Ishikawa (cell line): ENCODE measurements around the gene MTSS2.

Experiments used
- CEBPB ChIP-seq: IDR thresholded peaks from 2 replicates; pipeline ENCODE4 v1.6.1; 2012
- CREB1 ChIP-seq: IDR thresholded peaks from 2 replicates; pipeline ENCODE4 v1.6.1; 2012; ENCODE audit warnings: low read depth
- EGR1 ChIP-seq: IDR thresholded peaks from 2 replicates; pipeline ENCODE4 v1.6.1; 2012
- EP300 ChIP-seq: IDR thresholded peaks from 2 replicates; pipeline ENCODE4 v1.6.1; 2012; ENCODE audit warnings: borderline replicate concordance
- FOXM1 ChIP-seq: IDR thresholded peaks from 2 replicates; pipeline ENCODE4 v1.6.1; 2012; ENCODE audit warnings: low read depth, borderline replicate concordance
- NFIC ChIP-seq: IDR thresholded peaks from 2 replicates; pipeline ENCODE4 v1.6.1; 2012
- RAD21 ChIP-seq: IDR thresholded peaks from 2 replicates; pipeline ENCODE4 v1.6.1; 2012; ENCODE audit warnings: low read depth
- TAF1 ChIP-seq: IDR thresholded peaks from 2 replicates; pipeline ENCODE4 v1.6.1; 2012; ENCODE audit warnings: low read depth, mild to moderate bottlenecking
- TCF12 ChIP-seq: IDR thresholded peaks from 2 replicates; pipeline ENCODE4 v1.6.1; 2012; ENCODE audit warnings: low read depth
- TEAD4 ChIP-seq: IDR thresholded peaks from 2 replicates; pipeline ENCODE4 v1.6.1; 2012
- YY1 ChIP-seq: IDR thresholded peaks from 2 replicates; pipeline ENCODE4 v1.6.1; 2012; ENCODE audit warnings: low read depth
- ZBTB7A ChIP-seq: IDR thresholded peaks from 2 replicates; pipeline ENCODE4 v1.6.1; 2012; ENCODE audit warnings: low read depth
- TF ChIP-seq, protein P1 (sequence below): IDR thresholded peaks from 2 replicates; pipeline ENCODE4 v1.6.1; 2012; ENCODE audit warnings: low read depth, mild to moderate bottlenecking
- TF ChIP-seq, protein P2 (sequence below): IDR thresholded peaks from 2 replicates; pipeline ENCODE4 v1.6.1; 2012
- TF ChIP-seq, protein P3 (sequence below): IDR thresholded peaks from 2 replicates; pipeline ENCODE4 v1.6.1; 2012

MTSS2 gene

DNA sequence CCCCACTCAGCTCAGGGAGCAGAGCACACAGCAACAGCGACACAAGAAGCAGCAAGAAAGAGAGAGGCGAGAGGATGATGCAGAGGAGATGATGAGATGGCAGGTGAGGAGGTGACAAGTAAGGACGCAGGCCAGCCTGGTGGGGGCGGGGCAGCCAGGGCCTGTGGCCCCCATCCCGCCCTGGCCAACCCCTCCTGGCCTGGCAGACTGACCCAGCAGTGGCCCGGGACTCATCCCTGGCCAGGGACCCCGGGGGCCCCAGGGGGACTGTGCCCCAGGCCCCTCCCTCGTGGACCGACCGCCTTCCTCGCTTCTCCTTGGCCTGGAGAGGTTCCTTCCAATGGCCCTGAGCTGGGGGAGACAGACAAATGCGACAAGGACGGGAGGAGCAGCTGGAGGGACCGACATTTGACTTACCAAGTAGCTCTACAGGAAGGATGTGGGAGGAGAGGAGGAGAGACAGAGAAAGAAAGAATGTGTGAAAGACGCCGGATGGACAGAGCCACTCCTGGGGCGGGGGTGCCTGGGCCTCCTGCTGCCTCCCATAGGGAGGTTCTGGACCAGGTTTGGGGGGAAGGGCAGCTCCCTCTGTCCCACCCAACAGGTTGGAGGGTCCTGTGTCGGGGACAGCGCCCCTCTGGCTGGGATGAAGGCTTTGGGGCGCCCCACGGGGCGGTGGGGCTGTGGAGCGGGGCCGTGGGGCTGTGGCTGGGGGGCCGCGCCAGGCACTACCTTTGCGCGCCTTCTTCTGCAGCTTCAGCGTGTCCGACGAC lies 6.8 kb downstream of the MTSS2 start:
- TF ChIP-seq, protein P1, sequence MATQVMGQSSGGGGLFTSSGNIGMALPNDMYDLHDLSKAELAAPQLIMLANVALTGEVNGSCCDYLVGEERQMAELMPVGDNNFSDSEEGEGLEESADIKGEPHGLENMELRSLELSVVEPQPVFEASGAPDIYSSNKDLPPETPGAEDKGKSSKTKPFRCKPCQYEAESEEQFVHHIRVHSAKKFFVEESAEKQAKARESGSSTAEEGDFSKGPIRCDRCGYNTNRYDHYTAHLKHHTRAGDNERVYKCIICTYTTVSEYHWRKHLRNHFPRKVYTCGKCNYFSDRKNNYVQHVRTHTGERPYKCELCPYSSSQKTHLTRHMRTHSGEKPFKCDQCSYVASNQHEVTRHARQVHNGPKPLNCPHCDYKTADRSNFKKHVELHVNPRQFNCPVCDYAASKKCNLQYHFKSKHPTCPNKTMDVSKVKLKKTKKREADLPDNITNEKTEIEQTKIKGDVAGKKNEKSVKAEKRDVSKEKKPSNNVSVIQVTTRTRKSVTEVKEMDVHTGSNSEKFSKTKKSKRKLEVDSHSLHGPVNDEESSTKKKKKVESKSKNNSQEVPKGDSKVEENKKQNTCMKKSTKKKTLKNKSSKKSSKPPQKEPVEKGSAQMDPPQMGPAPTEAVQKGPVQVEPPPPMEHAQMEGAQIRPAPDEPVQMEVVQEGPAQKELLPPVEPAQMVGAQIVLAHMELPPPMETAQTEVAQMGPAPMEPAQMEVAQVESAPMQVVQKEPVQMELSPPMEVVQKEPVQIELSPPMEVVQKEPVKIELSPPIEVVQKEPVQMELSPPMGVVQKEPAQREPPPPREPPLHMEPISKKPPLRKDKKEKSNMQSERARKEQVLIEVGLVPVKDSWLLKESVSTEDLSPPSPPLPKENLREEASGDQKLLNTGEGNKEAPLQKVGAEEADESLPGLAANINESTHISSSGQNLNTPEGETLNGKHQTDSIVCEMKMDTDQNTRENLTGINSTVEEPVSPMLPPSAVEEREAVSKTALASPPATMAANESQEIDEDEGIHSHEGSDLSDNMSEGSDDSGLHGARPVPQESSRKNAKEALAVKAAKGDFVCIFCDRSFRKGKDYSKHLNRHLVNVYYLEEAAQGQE: no peak
- TF ChIP-seq, protein P2, sequence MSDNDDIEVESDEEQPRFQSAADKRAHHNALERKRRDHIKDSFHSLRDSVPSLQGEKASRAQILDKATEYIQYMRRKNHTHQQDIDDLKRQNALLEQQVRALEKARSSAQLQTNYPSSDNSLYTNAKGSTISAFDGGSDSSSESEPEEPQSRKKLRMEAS: no peak
- TF ChIP-seq TCF12: no peak
- no peak for TF ChIP-seq CEBPB
- TF ChIP-seq FOXM1: no peak
- no peak for TF ChIP-seq EGR1
- TF ChIP-seq TAF1: no peak
- TF ChIP-seq RAD21: no peak
- no peak for TF ChIP-seq CREB1
- TF ChIP-seq ZBTB7A: no peak
- TF ChIP-seq NFIC: no peak
- TF ChIP-seq, protein P3, sequence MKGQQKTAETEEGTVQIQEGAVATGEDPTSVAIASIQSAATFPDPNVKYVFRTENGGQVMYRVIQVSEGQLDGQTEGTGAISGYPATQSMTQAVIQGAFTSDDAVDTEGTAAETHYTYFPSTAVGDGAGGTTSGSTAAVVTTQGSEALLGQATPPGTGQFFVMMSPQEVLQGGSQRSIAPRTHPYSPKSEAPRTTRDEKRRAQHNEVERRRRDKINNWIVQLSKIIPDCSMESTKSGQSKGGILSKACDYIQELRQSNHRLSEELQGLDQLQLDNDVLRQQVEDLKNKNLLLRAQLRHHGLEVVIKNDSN: no peak
- TF ChIP-seq EP300: no peak
- no peak for TF ChIP-seq YY1

DNA sequence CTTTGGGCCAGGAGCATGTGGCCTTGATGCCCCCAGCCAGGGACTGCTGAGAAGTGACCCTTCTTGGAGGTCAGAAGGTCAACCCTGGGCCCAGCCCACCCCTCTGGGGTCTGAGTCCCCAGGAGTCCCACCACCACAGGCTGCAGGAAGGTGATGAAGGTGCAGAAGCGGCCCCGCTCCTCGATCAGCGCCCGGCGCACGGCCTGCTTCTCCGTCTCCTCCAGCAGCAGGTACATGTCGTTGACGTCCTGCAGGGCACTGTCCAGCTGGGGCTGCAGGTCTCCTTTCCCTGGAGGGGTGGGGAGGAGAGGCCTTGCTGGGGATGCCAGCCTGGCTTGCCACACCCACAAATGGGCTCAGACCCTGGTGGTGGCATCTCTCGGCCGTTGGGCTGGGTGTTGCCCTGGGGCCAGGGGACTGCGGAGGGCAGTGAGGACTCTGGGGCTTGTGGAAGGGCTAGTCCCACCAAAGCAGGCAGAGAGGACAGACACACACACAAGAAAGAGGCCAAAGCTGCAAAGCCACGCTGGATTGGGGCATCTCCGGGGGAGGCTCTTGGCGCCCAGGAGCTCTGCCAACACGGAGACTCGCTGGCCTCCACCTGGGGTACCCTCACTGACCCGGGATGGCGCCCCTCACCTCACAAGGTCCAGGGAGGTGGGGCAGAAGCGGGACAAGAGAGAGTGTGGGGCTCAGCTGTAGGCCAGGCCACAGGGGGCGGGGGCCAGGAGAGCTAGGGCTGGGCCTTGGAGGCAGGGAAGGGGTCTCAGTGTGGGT lies 7.5 kb downstream of the MTSS2 start:
- no peak for TF ChIP-seq YY1
- TF ChIP-seq CREB1: no peak
- TF ChIP-seq TAF1: no peak
- no peak for TF ChIP-seq FOXM1
- no peak for TF ChIP-seq EGR1
- TF ChIP-seq, protein P3: no peak
- TF ChIP-seq RAD21: no peak
- no peak for TF ChIP-seq CEBPB
- TF ChIP-seq ZBTB7A: no peak
- no peak for TF ChIP-seq EP300
- TF ChIP-seq TEAD4: no peak

DNA sequence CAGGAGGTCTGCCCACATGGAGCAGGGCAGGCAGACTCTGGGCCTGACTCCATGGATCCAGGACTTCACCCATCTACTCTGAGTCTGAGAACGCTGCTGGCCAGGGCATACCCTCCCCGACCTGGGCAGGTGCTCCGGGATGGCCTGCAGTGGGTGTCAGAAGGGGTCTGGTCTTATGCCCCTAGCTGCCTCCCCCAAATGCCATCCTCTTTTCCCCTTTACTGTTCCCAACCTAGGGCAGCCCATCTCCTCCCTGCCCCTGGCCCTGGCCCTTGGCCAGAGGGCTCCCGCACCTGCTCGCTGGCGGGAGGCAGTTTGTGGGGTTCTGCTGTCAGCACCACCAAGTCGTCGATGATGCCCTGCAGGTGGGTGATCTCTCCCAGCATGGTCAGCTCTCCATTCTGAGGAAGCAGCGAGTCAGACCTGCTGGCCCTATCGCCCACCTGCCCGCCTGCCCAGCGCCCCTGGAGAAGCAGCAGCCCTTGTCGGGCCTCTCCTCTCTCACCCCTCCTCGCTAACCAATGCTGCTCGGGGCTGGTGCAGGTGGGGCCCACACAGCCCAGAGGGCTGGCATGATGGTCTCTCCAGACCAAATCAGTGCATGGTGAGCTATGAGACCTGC lies 8.2 kb downstream of the MTSS2 start:
- TF ChIP-seq RAD21: no peak
- no peak for TF ChIP-seq TEAD4
- no peak for TF ChIP-seq EP300
- TF ChIP-seq CEBPB: no peak
- TF ChIP-seq, protein P2: no peak
- TF ChIP-seq NFIC: no peak
- TF ChIP-seq, protein P1: no peak
- no peak for TF ChIP-seq YY1
- TF ChIP-seq TAF1: no peak
- no peak for TF ChIP-seq FOXM1

DNA sequence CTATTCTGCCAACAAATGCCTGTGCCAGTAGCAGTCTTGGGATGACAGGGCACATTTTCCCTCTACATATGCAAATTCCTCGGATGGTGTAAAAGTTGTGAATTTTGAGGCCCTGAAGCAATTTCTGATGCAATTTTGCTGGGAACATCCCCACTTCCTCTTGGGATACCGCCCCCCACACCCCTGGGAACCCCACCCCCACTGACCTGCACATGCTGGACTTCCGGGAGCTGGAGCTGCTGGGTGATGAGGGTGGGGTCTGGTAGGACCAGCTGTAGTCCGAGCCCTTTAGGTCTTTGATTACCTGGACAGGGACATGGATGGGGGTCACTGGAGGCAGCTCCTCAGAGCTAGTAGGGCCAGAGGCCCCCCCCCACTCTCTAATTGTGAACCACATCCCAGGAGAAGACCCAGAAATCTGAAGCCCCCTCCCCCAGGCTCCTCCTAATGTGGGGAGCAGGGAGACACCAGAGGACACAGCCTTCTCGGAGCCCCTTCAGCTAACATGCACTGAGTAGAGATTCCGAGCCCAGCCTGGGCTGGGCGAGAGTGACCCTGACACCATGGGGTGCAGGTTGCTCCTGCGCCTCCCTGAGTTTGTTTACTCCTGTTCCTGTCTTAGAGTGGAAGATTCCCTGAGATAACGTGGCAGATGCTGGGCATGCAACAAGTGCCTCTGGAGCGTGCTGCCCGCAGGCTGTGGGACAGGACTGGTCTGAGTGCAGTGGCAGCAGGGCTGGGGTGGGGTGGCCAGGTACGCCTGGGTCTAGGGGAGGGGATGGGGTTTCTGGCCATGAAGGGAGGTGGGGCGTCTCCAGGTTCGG lies 9.0 kb downstream of the MTSS2 start:
- TF ChIP-seq FOXM1: no peak
- no peak for TF ChIP-seq TCF12
- no peak for TF ChIP-seq EP300
- no peak for TF ChIP-seq EGR1
- TF ChIP-seq, protein P3: no peak
- TF ChIP-seq TAF1: no peak
- TF ChIP-seq ZBTB7A: no peak
- TF ChIP-seq TEAD4: no peak
- TF ChIP-seq YY1: no peak
- TF ChIP-seq NFIC: no peak
- TF ChIP-seq CREB1: no peak
- TF ChIP-seq, protein P1: no peak
- TF ChIP-seq, protein P2: no peak
- TF ChIP-seq RAD21: no peak
- TF ChIP-seq CEBPB: no peak
